K562 (cell line): ENCODE results near the gene AARSD1. TPM values are rescaled to one million over a fixed set of nuclear protein-coding genes. Genes with fewer than 3 reads are reported as not detected.
A peak's percentile ranks its signal among the peaks of the same experiment; 100 is the strongest.

Source experiments
- ARID1B ChIP-seq: fragments of 450-650 bp; IDR thresholded peaks from 2 replicates; pipeline ENCODE4 v1.6.1; 2016; ENCODE audit warnings: antibody characterized with exemption, mild to moderate bottlenecking, inconsistent platforms
- CSDE1 ChIP-seq, 2 experiments: fragments of 450-650 bp; IDR thresholded peaks; 2 replicates each; pipeline ENCODE4 v1.6.1; 2016; ENCODE audit warnings: mild to moderate bottlenecking in 1 of 2
- DNMT1 ChIP-seq: fragments of 450-650 bp; IDR thresholded peaks from 2 replicates; pipeline ENCODE4 v1.6.1; 2016; ENCODE audit warnings: antibody characterized with exemption, mild to moderate bottlenecking
- E2F1 ChIP-seq: sonication (generic); formaldehyde crosslinking; IDR thresholded peaks from 2 replicates; pipeline ENCODE4 v1.8.1; 2023; ENCODE audit warnings: mild to moderate bottlenecking, missing genetic modification reagents, moderate library complexity
- EP300 ChIP-seq: IDR thresholded peaks from 2 replicates; pipeline ENCODE4 v1.6.1; 2012; ENCODE audit warnings: low read length, improper control_type of control experiment
- ETV5 ChIP-seq: sonication (generic); formaldehyde crosslinking; IDR thresholded peaks from 2 replicates; pipeline ENCODE4 v1.4.0; 2020; ENCODE audit warnings: low read depth, mild to moderate bottlenecking, missing genetic modification reagents
- GATA2 ChIP-seq: sonication (generic); formaldehyde crosslinking; IDR thresholded peaks from 2 replicates; pipeline ENCODE4 v1.4.0; 2020; ENCODE audit warnings: mild to moderate bottlenecking, missing genetic modification reagents
- HCFC1 ChIP-seq: IDR thresholded peaks from 2 replicates; pipeline ENCODE4 v1.6.1; 2012; ENCODE audit warnings: low read depth, low read length, improper control_type of control experiment
- KAT7 ChIP-seq: sonication (generic); formaldehyde crosslinking; IDR thresholded peaks from 2 replicates; pipeline ENCODE4 v1.8.0; 2022; ENCODE audit warnings: missing genetic modification reagents, mild to moderate bottlenecking, borderline replicate concordance
- NUFIP1 ChIP-seq: fragments of 450-650 bp; IDR thresholded peaks from 2 replicates; pipeline ENCODE4 v1.6.1; 2018; ENCODE audit not compliant: partially characterized antibody
- RAD51 ChIP-seq: fragments of 450-650 bp; IDR thresholded peaks from 2 replicates; pipeline ENCODE4 v1.7.1; 2016; ENCODE audit warnings: low read depth, mild to moderate bottlenecking, borderline replicate concordance
- TCF3 ChIP-seq: sonication (generic); formaldehyde crosslinking; IDR thresholded peaks from 2 replicates; pipeline ENCODE4 v1.4.0; 2020; ENCODE audit warnings: mild to moderate bottlenecking, missing genetic modification reagents
- TEAD1 ChIP-seq, 2 experiments: fragments of 450-650 bp in 1 of 2; sonication (generic) in 1 of 2; formaldehyde crosslinking; IDR thresholded peaks; 2 replicates each; pipeline versions ENCODE4 v1.4.0 to v1.8.0; 2020 to 2022; ENCODE audit warnings: mild to moderate bottlenecking in 2 of 2, missing genetic modification reagents in 1 of 2
- TEAD4 ChIP-seq, 2 experiments: sonication (generic) in 1 of 2; formaldehyde crosslinking in 1 of 2; IDR thresholded peaks; 2 replicates each; pipeline versions ENCODE4 v1.6.1 to v1.8.0; 2012 to 2022; ENCODE audit warnings: borderline replicate concordance in 1 of 2, inconsistent platforms in 1 of 2, low read length in 1 of 2, mild to moderate bottlenecking in 1 of 2, missing genetic modification reagents in 1 of 2
- polyA plus RNA-seq, 8 experiments: library from polyadenylated mRNA; depleted of rRNA in 4 of 8; stranded (reverse) in 5 of 8; unstranded in 3 of 8; fragments of >200 nt; fragmentation: Nextera tagmentation in 2 of 8; fragmentation: Illumina TruSeq in 1 of 8; extraction: Ambion mirVana in 2 of 8; extraction: Trizol in 1 of 8; gene quantifications; 2 replicates each; pipeline versions ENCODE4 v1.2.1 to v1.2.3, GENCODE V29; 2011 to 2014; ENCODE audit warnings: inconsistent platforms in 1 of 8, missing spikeins in 1 of 8
- total RNA-seq, 7 experiments: library from RNA; depleted of rRNA in 6 of 7; stranded (reverse); fragments of >200 nt in 6 of 7; fragmentation: Illumina TruSeq in 2 of 7; extraction: Trizol in 2 of 7; gene quantifications; 2 replicates each; pipeline versions ENCODE4 v1.2.1 to v1.2.3, GENCODE V29; 2011 to 2021; ENCODE audit warnings: low replicate concordance in 1 of 7
- TF ChIP-seq, protein P1 (sequence below): fragments of 450-650 bp; formaldehyde crosslinking; IDR thresholded peaks from 2 replicates; pipeline ENCODE4 v1.4.0; 2020; ENCODE audit warnings: mild to moderate bottlenecking, mixed read lengths
- TF ChIP-seq, protein P2 (sequence below): sonication (generic); formaldehyde crosslinking; IDR thresholded peaks from 2 replicates; pipeline ENCODE4 v1.5.0; 2020; ENCODE audit warnings: missing genetic modification reagents
- TF ChIP-seq, protein P3 (sequence below): sonication (generic); formaldehyde crosslinking; IDR thresholded peaks from 2 replicates; pipeline ENCODE4 v1.8.0; 2022; ENCODE audit warnings: missing genetic modification reagents, mild to moderate bottlenecking, moderate library complexity, borderline replicate concordance

Gene AARSD1
- total and polyA plus RNA-seq, 9 of the 15 experiments (the other 6 are each of a cell fraction or from before 2014, with no cell fraction given): 51.7 to 98.5 (median 68.6) TPM

DNA sequence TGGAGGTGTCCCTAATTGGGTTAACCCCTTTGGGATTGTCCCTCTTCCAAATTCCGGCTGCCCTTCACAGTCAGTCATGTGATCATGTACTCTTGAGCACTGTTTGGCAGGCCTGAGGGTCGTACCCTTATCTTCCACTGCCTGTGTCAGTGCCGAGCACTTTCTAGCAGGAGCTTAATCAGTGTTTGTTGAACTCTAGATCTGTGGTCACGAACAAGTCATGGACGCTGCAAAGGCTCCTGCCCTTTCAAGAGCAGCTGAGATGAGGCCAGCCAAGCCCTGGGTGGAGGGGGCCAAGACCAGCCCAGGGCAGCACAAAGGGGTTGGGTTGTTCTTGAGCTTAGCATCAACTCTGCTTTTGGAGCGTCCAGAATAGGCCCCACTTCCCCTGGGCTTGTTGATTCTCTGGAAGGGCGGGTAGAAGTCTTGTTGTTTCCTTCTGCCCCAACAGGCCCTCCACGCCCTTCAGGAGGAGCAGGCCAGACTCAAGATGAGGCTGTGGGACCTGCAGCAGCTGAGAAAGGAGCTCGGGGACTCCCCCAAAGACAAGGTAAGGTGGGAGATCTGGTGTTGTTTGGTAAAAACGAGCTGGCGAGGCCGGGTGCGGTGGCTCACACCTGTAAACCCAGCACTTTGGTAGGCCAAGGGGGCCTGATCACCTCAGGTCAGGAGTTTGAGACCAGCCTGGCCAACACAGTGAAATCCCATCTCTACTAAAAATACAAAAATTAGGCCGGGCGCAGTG lies 47.6 kb upstream of the AARSD1 start (continued):
- TF ChIP-seq RAD51 (peak; percentile 52; the same call in 1 of the 2 replicates), CSDE1 (IDR thresholded peaks at IDR 0.05) (no peak), E2F1 (CRISPR knock-in tag) (no peak), DNMT1 (no peak), NUFIP1 (no peak), ETV5 (CRISPR knock-in tag) (no peak), TCF3 (CRISPR knock-in tag) (0 out of 2 replicates have a peak, but pooled peaks have one; percentile 25), KAT7 (no peak), HCFC1 (no peak), GATA2 (CRISPR knock-in tag) (no peak), TEAD1 (CRISPR knock-in tag; IDR thresholded peaks at IDR 0.05) (0 out of 4 replicates have a peak, but pooled peaks of 1 of the 2 experiments have one; percentile 47), TEAD4 (IDR thresholded peaks at IDR 0.05; ENCODE audit: low read length) (no peak), TEAD4 (CRISPR knock-in tag; IDR thresholded peaks at IDR 0.05; ENCODE audit: borderline replicate concordance) (no peak), EP300 (no peak), ARID1B (peak; percentile 23)
- TF ChIP-seq, protein P1, sequence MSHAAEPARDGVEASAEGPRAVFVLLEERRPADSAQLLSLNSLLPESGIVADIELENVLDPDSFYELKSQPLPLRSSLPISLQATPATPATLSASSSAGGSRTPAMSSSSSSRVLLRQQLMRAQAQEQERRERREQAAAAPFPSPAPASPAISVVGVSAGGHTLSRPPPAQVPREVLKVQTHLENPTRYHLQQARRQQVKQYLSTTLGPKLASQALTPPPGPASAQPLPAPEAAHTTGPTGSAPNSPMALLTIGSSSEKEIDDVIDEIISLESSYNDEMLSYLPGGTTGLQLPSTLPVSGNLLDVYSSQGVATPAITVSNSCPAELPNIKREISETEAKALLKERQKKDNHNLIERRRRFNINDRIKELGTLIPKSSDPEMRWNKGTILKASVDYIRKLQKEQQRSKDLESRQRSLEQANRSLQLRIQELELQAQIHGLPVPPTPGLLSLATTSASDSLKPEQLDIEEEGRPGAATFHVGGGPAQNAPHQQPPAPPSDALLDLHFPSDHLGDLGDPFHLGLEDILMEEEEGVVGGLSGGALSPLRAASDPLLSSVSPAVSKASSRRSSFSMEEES (CRISPR knock-in tag): peak; percentile 93
- TF ChIP-seq, protein P2, sequence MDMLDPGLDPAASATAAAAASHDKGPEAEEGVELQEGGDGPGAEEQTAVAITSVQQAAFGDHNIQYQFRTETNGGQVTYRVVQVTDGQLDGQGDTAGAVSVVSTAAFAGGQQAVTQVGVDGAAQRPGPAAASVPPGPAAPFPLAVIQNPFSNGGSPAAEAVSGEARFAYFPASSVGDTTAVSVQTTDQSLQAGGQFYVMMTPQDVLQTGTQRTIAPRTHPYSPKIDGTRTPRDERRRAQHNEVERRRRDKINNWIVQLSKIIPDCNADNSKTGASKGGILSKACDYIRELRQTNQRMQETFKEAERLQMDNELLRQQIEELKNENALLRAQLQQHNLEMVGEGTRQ: peak; percentile 61
- TF ChIP-seq, protein P3, sequence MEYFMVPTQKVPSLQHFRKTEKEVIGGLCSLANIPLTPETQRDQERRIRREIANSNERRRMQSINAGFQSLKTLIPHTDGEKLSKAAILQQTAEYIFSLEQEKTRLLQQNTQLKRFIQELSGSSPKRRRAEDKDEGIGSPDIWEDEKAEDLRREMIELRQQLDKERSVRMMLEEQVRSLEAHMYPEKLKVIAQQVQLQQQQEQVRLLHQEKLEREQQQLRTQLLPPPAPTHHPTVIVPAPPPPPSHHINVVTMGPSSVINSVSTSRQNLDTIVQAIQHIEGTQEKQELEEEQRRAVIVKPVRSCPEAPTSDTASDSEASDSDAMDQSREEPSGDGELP: peak; percentile 40; the same call in 1 of the 2 replicates
